ENCODE data around the gene POLK.
"Not testable (repeated sequence)": the region's sequence is repeated elsewhere in the genome, so short reads cannot be mapped to it uniquely, and the experiment has no call there.

Gene POLK

DNA sequence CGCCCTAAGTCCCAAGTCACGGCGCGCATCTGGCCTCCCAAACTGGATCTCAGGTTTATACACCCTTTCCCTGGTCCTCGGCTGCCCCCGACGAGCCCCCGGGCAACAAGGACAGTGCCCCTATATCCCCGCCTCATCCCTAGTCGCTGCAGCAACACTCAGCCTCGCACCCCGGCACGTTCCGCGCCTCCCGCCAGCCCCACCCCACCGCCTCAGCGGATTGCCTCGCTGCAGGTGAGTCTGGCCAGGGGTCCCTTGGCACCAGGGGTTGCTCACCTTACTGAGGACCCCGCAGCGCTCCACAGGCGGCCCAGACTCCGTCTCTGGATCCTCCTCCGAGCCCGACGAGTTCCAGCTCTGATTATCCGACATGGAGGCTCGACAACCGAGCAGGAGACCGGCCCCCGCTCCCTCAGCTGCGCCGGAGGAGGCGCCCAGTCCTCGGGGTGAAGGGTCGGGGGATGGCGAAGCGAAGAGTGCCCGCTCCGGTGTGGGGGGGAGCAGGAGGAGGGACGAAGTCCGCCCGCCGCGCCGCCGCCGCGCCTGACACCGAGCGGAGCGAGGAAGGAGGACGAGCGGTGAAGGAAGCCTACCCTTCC lies 756 bp upstream of the POLK start:
- DNase-seq, result no peak

DNA sequence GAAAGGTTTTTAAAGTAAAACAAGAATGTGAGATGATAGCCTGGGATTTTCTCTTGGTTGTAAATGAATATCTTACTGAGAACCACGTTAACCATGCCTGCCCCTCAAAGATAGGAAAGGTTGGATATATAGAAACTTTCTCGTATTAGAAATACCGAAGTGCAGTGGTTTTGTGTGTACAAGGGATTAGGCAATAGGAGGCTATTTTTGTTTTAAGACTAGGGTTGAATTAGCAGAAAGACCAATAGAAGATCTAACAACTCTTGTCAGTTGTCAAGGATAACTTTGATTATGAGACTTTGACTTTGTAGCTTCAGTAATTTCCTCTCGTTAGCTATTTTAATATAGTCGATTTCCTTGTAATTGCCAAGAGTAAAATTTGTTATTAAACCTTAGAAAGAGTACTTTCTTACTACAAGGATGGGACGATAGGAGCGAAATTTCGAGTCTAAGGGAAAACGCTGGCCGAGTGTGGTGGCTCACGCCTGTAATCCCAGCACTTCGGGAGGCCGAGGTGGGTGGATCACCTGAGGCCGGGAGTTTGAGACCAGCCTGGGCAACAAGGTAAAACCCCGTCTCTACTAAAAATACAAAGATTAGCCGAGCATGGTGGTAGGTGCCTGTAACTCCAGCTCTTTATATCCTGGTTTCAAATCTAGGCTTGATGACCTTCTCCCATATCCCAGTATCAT lies 838 bp downstream of the POLK start:
- no peak for DNase-seq

DNA sequence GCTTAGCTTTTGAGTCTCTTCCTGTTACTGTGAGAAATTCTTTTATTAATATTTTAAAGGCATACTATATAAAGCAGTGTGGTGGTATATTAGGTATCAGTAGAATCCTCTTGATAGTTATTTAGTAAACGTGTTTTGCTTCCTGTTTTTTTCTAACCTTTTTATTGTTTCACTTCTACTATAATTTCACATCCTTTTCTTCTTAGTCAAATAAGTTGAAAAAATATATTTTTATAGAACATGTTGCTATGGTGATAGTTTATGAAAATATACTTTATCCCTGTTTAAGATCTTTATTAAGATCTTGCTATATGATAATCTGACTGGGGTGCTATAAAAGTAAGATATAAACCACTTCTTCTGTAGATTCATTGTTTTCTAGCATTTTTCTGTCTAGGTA lies 2.1 kb downstream of the POLK start:
- no peak for DNase-seq

DNA sequence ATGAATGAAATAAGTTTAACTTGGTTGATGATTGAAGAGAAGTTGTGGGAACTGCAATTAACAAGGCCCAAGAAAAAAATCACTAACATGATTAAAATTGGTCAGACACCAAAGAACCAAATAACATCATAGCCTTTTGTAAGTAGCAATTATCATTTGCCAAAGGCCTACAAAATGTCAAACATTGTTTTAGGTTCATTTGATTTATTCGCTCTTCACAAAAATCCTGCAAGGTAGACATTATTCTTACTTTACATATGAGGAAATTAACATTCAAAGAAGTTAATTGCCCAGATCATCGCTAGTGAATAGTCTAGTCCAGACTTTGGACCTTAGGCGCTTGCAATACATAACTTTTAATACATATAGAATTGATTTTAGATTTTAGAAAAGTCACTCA lies 2.6 kb downstream of the POLK start:
- no peak for DNase-seq

DNA sequence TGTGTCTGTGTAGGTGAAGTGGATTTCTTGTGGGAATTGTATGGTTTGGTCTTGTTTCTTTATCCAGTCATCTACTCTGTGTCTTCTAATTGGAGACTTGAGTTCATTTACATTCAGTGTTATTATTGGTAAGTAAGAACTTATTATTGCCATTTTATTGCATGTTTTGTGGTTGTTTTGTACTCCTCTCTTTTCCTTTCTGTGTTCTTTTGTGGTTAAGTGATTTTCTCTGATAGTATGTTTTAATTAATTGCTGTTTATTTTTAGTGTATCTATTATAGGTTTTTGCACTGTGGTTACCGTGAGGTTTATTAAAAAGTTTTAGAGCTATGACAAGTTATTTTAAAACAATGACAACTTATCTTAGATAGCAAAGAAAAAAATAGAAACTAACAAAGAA lies 8.1 kb downstream of the POLK start:
- DNase-seq, result no peak

DNA sequence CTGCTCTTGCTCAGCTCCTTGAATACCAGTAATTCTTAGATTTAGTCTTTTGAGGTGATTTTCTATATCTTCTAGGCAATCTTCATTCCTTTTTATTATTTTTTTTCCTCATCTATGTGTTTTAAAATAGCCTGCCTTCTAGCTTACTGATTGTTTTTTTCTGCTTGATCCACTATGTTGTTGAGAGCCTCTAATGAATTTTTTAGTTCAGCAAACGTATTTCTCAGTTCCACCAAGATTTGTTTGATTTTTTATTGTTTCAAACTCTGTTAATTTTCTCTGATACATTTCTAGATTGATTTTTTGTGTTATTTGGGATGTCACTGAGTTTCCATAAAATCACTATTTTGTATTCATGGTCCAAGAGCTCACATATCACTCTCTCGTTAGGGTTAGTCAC lies 9.5 kb downstream of the POLK start:
- no peak for DNase-seq

DNA sequence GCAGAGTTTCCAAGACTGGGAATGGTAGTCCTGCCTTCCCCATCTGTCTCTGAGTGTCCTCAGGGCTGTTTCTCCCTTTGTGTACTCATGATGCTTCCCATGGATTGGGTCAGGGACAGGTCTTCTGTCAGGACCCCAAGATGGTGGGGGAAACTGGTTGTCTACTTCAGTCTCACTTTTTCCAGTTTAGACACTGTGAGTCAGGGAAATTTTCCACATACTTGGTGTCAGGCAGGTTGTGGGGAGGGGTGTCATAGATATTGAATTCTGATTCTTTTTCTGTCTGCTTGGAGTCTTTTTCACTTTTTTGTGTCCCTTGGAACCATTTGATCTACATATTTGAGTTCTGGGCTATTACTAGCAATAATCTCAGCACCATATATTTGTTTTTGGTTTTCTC lies 10.3 kb downstream of the POLK start:
- no peak for DNase-seq

DNA sequence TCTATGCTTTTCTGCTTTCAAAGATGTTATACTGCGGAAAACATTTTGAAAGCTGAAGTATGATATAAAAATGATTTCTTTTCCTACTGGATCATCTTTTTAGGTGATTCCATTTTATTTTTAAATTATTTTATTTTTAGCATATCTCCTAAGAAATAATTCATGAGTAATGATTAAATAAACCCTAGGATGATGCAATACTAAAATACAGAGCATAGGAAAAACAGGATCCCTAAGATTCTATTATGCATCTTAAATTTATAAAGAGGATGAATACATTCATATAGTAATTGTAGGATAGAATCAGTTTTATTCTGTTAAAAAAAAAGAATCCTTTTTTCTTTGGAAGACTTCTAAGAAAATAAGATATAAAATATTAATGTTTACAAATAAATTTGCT lies 10.9 kb downstream of the POLK start:
- DNase-seq, result no peak

DNA sequence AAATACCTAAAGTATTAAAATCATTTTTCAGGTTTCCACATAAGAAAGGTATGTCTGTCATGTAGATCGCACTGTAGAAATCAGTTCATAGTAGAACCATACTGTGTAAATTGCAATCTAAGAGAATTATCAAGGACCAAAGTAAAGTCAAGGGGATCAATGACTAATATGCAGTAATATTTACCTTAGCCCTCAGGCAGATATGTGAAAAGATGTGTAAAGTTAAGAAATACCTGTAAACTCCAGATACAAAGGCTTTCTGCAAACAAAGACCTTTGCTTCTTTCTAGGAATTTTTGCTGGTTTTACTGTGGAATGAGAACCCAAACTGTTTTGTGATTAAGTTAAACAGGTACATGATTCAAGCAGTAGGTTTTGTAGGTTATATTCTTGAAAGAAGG lies 11.6 kb downstream of the POLK start:
- DNase-seq, result no peak

DNA sequence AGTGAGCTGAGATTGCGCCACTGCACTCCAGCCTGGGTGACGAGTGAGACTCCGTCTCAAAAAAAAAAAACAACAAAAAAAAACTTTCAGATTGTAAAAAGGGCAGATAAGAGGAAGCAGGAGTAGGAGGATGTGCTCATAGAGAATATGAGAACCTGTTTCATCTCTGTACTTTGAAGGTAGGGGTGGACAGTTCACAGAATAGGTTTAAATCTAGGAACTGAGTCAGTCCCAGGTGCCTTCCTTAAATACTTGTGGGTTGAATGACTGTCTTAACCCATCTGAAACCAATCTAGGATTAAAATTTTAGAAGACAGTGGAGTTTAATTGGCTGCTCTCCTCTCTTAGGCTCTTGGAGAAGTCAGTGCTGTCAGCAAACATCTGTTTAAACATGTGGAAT lies 12.4 kb downstream of the POLK start:
- no peak for DNase-seq

DNA sequence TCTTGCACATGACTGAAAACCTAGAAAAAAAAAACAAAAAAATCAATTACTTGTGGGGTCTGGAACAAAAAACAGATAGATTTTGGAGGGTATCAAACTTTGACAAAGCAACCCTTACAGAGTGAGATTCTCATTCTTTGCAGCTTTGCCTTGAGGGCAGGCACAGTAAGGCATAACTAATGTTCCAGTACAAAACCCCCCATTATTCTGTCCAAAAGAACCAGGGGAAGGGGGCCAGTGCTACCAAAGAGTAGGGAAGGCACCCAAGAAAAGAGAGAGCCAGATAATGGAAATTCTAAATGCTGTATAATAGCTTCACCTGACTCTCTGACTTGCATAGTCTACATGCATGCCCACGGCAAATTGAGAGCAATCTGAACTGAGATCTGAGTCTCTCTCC lies 12.9 kb downstream of the POLK start:
- DNase-seq, result no peak

DNA sequence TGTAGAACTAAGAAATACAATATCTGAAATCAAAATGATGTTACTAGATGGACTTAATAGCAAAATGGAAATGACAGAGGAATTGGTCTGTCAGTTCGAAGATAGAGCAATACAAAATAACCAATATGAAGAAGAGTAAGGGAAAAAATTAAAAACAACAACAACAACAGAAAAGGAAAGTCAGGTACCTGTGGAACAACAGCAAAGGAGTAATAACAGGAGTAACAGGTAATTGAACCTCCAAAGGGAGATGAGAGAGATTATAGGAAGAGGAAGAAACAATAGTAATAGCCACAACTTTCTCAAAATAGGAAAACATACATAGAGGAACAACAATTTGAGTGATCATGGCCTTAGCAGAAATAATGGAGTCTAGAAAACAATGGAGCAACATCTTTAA lies 13.7 kb downstream of the POLK start:
- DNase-seq, result no peak

DNA sequence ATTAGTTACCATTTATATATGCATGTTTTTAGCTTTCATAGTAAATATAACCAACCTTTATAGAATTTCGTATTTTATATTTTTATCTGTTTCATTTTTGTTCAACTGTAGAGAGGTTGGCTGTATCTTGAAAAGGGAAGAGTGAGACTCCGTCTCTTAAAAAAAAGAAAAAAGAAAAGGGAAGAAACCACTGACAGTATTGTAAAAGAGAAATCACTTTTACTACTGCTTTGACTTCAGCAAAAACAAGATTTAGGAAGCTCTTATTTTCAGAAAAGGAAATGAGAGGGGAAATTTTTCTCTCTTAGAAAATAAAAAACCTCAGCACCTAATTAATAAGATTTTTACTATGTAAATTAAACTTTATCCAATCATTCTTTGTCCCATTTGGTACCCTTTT lies 14.4 kb downstream of the POLK start:
- no peak for DNase-seq

DNA sequence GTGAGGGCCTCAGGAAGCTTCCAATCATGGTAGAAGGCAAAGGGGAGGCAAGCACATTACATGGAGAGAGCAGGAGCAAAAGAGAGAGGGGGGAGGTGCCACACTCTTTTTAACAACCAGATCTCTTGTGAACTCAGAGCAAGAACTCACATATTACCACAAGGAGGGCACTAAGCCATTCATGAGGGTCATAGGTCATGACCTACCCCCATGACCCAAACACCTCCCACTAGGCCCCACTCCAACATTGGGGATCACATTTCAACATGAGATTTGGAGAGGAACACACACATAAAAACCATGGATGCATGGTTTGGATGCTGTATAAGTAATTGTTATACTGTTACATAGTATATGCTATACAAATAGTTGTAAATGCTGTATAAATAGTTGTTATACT lies 17.5 kb downstream of the POLK start:
- DNase-seq, result no peak

DNA sequence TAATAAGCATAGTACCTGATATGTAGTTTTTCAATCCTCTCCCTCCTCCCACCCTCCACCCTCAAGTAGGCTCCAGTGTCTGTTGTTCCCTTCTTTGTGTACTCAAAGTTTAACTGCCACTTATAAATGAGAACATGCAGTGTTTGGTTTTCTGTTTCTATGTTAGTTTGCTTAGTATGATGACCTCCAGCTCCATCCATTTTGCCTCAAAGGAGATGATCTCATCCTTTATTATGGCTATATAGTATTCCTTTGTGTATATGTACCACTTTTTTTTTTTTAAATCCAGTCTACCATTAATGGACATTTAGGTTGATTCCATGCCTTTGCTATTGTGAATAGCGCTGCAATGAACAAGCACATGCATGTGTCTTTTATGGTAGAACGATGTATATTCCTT lies 20.5 kb downstream of the POLK start:
- no peak for DNase-seq

DNA sequence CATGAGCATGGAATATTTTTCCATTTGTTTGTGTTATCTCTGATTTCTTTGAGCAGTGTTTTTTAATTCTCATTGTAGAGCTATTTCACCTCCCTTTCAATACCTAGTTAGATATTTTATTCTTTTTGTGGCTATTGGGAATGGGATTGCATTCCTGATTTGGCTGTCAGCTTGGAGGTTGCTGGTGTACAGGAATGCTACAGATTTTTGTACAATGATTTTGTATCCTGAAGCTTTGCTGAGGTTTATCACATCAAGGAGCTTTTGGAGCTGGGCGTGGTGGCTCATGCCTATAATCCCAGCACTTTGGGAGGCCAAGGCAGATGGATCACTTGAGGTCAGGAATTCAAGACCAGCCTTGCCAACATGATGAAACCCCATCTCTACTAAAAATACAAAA lies 22.0 kb downstream of the POLK start:
- not testable (repeated sequence) for DNase-seq

DNA sequence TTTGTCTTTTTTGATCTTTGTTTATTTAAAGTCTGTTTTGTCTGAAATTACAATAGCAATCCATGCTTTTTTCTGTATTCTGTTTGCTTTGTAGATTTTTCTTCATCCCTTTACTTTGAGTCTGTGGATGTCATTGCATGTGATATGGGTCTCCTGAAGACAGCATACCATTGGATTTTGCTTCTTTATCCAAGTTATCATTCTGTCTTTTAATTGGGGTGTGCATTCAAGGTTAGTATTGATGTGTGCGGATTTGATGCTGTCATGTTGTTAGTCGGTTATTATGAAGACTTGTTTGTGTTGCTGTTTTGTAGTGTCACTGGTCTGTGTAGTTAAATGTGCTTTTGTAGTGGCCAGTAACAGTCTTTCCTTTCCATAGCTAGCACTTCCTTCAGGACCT lies 23.0 kb downstream of the POLK start:
- DNase-seq, result no peak

DNA sequence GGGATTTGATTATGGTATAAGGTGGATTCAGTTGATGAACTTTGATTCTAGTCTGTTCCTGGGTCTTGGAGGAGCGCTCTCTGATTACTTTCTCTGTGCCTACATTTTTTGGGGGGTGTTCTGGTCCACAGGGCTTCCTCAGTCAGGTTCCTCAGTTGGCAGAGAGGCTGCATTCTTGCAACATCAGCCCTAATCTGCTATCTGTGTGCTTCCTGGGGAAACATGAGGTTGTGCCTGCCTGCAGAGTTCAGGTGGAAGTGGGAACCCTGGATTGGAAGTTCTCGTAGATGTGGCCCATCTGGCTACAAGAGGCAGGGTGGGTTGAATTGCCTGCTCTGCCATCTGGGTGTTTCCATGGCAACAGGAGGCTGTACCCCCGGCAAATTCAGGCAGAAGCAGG lies 24.5 kb downstream of the POLK start:
- DNase-seq, result no peak

DNA sequence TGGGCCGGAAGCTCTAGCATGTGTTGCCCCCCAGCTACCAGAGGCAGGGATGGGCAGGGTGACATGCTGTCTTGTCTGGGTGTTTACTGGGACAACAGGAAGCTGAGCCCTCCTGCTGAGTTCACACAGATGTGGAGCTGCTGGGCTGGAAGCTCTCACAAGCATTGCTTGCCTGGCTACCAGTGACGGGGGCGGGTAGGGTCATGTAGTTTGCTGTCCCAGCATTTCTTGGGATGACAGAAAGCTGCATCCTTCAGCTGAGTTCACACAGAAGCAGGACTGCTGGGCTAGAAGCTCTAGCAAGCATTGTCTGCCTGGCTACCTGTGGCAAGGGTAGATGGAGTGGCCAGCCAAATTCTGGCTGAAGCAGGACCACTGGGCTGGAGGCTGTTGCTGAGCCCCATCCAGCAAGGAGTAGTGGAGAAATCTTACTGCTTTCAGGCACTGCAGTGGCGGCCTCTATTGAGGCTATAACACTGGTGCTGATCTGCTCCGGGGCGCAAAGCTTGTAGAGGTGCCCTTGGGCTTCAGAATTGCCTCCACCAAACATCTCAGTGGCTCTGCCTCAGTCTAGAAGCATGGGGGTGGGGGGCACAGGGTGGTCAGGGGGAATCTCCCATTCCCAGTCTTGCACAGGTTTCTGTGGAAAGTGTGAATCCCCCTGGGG lies 25.1 kb downstream of the POLK start:
- DNase-seq, result no peak

DNA sequence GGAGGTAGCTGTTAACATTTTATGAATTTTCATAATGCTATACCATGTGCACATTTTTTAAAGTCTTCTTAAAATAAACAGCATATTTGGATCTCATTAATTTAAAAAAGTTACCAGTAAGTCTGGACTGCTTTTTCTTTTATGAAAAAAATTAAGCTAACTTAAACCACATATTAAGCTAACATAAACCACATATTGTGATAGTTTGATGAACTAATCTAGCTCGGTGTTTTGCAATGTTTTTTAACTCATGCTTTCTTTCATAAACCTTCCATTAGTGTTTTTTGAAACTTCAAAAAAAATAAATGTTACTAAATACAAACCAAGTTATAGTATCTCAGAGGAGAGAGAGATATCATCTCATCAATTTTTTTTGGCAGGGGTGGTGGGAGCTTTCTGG lies 26.5 kb downstream of the POLK start:
- DNase-seq, result no peak

DNA sequence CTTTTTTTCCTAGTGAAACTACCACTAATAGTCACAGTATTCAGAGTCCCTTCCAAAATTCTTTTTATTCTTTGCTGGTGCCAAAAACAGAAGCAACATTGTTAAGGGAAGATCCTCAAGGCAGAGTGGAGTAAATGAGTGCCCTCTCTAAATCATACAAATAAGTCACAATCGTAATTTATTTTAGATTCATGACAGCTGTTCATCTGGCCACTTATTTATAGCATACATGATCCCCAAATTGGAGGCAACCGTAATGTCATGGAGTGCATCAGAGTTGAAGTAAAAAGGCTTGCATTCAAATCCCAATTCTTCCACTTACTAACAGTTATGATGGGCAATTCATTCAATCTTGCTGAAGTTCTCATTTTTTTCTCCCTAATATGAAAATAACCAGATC lies 33.4 kb downstream of the POLK start:
- DNase-seq, result no peak

DNA sequence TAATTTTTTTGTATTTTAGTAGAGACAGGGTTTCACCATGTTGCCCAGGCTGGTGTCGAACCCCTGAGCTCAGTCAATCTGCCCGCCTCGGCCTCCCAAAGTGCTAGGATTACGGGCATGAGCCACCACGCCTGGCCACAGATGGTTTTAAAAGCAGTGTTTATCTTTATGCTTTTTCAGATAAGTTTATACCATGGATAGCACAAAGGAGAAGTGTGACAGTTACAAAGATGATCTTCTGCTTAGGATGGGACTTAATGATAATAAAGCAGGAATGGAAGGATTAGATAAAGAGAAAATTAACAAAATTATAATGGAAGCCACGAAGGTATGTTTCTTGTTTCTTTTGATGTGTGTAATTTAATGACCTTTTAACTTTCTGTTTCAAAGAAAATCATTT lies 35.1 kb downstream of the POLK start:
- no peak for DNase-seq

DNA sequence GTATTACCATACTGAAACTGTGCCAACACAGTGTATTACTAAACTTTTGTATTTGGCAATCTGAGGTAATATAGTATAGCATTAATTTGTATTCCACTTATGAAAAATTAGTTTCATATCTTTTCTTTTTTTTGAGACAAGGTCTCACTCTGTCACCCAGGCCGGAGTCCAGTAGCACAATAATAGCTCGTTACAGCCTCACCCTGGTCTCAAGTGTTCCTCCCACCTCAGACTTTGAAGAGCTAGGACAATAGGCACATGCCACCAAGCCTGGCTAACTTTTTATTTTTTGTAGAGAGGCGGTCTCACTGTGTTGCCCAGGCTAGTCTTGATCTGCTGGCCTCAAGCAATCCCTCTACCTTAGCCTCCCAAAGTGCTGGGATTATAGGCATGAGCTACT lies 36.1 kb downstream of the POLK start:
- DNase-seq, result no peak

DNA sequence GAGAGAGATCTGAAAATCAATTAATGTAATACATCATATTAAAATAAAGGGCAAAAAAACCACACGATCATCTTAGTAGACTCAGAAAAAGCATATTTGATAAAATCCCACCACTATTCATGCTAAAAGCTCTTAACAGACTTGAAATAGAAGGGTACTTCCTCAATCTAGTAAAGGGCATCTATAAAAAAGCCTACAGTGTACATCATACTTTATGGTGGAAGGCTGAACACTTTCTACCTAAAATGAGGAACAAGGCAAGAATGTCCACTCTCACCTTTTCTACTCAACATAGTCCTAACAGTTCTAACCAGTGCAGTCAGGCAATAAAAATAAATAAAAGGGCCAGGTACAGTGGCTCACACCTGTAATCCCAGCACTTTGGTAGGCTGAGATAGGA lies 38.9 kb downstream of the POLK start:
- DNase-seq, result no peak

DNA sequence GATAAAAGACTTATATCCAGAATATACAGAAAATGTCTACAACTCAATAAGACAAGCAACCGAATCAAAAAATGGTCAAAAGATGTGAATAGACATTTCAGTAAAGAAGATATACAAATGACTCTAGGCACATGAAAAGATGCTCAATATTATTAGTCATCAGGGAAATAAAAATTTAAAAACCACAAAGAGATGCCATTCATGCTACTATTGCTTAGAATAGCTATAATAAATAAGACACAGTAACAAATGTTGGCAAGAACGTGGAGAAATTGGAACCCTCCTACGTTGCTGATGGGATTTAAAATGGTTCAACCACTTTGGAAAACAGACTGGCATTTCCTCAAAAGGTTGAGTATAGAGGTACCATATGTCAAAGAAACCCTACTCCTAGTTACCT lies 39.8 kb downstream of the POLK start:
- no peak for DNase-seq

Measured in CD4-positive, alpha-beta T cell treated with Interleukin-4 for 4 hours (primary cell).